HG03354 (cell line): ENCODE results near the gene ELK1.

Experiments used
- ATAC-seq: cut with Tn5 transposase; IDR thresholded peaks from one replicate; pipeline ENCODE4 v1.9.1; 2021; ENCODE audit warnings: mild to moderate bottlenecking; ENCODE audit not compliant: unreplicated experiment, poor library complexity, severe bottlenecking

Gene ELK1

DNA sequence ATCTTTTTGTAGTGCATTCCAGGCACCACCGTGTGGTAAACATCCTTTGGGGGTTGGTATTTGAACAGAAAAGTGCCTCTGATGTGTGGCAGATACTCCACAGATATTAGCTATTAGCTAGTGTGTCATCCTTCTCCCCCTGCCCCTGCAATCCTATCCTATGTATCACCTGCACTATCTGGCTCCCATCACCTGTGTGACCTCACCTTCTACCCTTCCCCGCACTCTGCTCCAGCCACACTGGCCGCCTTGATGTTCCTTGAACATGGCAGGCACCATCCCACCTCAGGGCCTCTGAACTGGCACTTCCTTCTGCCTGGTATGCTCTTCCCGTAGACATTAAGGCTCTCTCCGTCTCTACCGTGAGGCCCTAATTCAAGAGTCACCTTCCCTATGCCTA, 3.7 kb downstream of the ELK1 start:
- ATAC-seq = no peak

DNA sequence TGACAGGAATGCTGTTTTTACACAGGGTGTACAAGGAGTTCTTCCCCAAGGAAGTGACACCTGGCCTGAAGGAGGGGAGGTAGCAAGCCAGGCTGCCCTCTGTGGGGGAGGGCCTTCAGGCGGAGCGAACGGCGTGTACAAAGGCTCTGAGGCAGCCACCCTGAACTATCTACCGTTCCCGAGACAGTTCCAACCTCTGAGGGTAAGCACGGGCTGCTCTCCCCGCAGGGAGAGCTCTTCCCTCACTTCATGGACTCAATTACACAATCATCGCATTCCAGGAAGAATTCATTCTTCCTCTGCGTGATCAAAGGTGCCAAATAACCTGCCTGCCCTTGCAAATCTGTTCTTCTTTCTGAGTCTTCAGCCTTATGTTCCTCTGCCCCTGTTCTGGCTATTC, 4.8 kb downstream of the ELK1 start:
- ATAC-seq = no peak

GRCh38 chrX:47644557-47645091, 5.7 kb downstream of the ELK1 start:
- ATAC-seq = no peak

DNA sequence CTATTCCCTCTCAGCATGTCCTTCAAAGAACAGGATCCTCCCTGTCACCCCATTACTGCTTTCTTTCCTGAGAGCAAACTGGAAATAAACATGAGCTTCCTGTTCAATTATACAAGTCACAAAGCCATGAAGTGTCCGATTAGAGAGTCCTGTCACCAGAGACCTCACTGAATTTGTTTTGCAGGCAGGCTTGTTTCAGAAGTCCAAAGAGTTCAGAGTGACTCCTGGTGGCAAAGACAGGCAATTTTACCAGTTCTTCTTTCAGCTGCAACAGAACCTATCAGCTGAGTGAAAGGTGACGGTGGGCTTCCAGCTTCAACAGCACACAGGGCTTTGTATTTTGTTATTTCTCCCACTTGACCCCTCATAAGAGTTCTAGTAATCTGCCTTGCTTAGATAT, 6.4 kb downstream of the ELK1 start:
- ATAC-seq = no peak

DNA sequence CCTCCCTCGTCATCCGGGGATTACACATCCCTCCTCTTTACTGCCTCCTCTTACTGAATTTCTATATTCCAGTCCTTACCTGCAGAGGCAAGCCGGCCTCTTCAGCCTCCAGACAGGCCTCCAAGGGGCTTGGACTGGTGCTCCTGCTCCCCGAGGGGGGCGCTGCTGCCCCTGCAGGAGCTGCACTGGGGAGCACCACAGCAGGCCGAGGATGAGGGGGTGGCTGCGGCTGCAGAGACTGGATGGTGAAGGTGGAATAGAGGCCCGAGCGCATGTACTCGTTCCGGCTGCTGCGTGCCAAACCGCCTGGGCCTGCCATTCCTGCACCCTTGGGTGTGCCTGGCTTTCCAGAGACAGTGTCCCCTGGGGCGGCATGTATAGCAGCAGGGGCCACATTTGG, 11.5 kb downstream of the ELK1 start:
- no peak for ATAC-seq

DNA sequence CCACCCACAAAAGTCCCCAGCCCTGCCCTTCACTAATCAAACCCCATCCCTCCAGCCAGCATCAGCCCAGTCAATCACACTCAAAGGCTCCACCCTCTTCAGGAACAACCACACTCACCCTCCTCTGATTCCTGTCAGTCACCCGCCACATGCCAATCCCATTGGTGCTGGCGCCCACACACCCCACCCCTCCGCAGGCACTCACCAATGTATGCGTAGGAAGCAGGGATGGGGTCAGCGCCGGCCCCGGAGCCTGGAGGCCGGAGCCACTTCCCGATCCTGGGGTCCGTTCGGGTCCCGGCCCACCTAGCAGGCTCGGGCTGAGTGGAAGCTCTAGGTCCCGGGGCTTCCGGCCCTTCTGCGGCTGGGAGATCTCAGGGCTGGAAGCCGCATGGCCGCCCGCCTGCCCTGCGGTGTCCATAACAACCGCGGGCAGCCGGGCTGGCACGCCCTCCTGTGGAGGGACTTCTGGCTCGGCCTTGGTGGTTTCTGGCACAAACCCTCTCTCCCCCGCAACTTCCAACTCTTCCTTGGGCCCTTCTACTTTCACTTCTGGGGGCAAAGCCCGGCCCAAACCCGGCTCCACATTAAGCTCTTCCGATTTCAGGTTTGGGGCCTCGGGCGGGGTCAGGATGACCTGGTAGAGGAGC, 12.7 kb downstream of the ELK1 start:
- ATAC-seq = peak; percentile 86

DNA sequence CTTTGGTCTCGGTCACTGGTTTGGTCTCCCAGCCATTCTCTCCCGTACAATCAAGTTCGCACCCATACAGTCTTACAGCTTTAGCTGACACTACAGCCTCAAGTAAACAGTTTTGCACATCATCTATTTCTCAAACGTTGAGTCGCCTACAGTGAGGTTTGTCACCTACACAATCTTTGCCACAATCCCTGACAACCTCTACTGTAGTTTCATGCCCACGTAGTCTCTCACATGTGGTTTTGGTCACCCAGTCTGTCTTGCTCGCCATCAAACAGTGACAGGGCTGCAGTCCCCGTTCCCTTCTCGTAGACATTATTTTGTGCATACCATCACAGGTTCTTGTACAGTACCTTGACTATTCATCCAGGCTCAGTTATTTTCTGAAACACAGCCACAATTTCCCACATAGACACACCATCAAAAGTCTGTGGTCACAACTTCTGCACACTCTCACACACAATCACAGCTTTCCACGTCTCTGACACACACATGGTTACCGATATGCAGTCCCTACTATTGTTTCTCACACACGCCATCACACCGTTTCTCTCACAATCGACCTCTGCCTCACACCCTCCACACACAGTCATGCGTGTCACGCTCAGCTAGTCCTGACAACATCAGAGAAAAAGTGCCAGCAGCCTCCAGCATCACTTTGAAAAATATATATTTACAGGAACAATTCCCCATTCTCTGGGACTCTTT, 15.3 kb downstream of the ELK1 start:
- no peak for ATAC-seq

DNA sequence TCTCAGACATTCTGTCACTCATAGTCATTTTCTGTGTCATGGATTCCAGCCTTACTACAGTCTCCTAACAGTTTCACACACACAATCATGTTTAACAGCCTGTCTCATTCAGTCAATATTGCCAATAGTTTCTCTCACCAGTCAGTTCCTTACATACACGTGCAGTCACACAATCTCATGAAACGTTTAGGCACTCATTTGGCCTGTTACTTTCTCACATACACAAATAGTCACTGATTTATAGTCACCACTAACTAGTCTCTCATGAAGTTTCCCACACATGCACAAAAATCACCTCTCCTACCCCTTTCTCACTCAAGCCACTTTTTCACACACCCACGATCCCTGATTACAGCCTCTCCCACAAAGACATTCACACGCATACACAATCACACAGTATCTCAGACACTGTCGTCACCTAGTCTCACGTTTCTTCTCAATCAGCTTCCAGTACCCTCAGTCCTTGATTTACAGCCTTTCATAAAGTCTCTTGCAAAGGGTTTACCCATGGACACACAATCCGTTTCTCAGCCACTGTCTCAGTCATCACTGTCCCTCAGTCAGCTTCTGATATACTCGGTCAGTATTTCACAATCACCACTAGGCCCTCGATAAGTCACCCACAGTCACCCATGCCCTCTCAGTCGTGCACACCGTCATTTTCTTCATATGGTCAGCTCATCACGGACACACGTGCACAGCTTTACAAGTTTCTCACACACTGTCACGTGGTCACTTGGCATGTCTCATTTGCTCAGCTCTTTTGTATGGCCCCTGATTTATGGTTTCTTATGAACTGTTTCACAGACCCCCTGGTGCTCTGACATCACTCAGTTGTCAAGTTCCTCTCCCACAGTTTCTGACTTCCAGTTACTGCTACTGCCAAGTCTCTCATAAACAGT, 16.4 kb downstream of the ELK1 start:
- no peak for ATAC-seq

DNA sequence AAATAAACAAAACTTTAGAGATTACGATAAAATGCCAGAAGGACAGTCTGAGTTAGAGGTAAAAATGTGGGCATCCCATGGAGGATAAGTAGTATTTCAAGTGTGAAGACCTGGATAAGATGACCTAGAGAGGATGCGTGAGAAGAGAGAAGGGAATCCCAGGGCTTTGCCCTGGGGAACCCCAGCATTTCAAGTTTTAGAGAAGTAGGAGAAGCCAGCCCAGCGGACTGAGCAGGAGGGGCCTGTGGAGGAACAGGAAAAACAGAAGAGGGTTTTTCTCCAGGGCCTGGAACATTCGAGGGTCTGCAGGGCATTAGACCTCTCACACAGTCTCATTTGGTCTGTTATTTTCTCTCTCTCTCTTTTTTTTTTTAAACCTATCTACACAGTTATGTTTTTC, 17.7 kb downstream of the ELK1 start:
- ATAC-seq = no peak

DNA sequence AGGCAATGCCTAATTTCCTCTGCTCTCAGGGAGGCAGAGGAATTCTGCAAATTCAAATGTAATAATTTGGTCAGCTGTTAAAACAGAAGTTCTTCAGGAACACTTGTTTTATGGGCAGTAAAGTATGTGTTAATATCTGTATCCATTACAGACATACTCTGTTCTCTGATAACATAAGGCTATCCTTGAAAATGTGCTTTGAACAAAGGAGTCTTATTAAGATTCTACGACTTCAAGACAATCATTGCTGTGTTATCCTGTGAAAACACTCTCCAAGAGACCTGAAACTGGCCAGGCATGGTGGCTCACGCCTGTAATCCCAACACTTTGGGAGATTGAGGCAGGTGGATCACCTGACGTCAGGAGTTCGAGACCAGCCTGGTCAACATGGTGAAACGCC, 18.7 kb downstream of the ELK1 start:
- no peak for ATAC-seq

DNA sequence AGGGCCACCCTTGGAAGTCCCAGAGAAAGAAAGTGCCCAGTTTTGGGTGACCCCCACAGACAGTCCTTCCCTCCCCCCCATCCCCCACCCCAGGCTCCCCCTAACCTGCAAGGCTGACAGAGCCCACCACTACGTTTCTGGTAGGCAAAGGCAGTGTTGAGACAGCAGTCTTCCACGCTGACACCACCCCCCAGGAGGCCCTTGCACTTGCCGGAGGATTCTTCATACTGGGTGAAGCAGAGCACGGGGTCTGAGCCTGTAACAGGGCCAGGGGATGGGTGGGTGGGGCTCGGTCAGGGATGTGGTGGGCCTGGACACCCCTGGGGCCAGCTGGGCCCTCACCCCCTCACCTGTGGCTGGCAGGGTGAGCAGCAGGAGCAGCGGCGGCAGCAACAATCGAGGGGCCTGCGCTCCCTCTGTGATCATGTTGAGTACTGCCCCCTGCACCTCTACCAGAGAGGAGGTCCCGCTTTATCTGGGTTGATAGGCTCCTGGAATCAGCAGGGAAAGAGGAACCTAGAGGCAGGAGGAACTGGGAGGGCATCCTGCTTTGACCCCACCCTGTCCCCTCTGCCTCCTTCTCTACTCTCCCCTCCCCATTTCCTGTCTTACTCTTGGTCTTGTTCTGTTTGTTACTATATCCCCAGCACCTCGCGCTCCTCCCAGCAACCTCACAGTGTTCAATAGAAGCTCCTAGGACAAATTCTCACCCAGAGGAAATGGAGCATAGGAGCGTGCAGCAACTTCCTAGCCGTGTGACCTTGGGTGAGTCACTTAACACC, 20.8 kb downstream of the ELK1 start, which contains the start of gene CFP:
CFP (minus strand) TSS at position 512 of the 782 bp plus-strand sequence; CDS start at position 426, 86 bp downstream.
- ATAC-seq = no peak

GRCh38 chrX:47628982-47629381, 21.4 kb downstream of the ELK1 start:
- ATAC-seq = peak; percentile 44

DNA sequence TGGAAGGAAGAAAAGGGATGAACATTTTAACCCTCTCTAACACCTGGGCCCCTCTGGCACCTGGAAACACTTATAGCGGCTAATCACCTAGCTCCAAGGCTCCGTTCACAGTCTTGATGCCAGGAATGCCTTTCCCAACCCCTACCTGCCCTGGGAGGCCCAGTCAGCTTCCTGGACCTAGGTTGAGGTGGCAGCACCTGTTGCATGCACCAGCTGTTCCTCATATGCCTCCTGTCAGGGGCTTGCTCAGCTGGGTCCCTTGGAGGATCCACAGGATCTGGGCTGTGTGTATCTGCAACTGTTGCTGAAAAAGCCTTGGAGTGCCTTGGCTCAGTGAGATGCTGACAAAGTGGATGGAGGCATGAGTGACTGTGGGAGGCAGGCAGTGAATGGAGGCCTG, 25.0 kb downstream of the ELK1 start:
- no peak for ATAC-seq

GRCh38 chrX:47623540-47624027, 26.8 kb downstream of the ELK1 start:
- ATAC-seq = no peak

GRCh38 chrX:47621851-47622250, 28.5 kb downstream of the ELK1 start:
- no peak for ATAC-seq

DNA sequence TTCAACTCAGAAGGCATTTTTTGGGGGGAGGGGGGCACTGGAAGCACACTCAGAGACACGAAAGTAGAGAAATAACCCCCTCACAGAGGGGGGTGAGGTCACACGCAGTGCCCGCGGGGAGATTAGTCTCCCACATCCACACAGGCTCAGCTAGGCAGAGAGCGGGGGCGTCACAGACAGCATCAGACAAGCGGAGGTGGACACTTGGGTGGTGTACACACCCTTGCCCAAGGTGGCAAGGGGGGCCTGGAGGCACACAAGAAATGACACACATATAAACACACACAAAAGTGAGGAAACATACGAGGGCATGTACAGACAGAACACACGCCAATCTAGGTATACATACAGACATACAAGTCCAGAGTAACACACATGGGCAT, 30.1 kb downstream of the ELK1 start:
- no peak for ATAC-seq

- peak; percentile 73 for ATAC-seq
Measured at GRCh38 chrX:47619486-47620302, 30.7 kb downstream of the ELK1 start, which contains the start of gene SYN1. Gene SYN1 (minus strand): TSS chrX:47619857. CDS start chrX:47619728, 129 bp downstream.

DNA sequence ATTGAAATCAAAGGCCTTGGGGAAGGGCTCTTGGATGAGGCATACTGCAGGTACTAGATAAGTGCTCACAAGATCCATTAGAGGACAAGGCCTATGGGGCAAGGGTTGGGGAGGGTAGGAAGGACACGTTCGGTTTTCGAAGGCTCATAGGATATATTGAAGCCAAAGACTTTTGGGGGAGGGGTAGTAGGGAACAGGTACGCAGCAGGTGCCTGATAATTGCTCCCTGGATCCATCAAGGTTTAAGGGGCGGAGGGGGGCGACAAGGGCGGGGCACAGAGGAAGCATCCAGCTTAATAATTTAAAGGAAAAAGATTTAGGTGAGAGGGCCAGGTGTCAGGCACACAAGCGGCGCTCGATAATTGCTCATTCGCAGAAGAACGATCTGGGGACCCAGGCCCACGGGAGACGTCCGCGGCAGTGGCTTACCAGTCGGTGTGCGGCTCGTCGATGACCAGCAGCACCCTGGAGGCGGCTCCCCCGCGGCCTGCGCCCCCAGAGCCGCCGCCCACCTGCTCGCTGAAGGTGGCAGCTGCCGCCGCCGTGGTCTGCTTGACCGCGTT, 31.4 kb downstream of the ELK1 start:
- no peak for ATAC-seq
